Ishikawa (cell line): ENCODE data around the gene CACNA1C.

Experiments
- CEBPB ChIP-seq: IDR thresholded peaks from 2 replicates; pipeline ENCODE4 v1.6.1; 2012
- CREB1 ChIP-seq: IDR thresholded peaks from 2 replicates; pipeline ENCODE4 v1.6.1; 2012; ENCODE audit warnings: low read depth
- EGR1 ChIP-seq: IDR thresholded peaks from 2 replicates; pipeline ENCODE4 v1.6.1; 2012
- EP300 ChIP-seq: IDR thresholded peaks from 2 replicates; pipeline ENCODE4 v1.6.1; 2012; ENCODE audit warnings: borderline replicate concordance
- FOXM1 ChIP-seq: IDR thresholded peaks from 2 replicates; pipeline ENCODE4 v1.6.1; 2012; ENCODE audit warnings: low read depth, borderline replicate concordance
- NFIC ChIP-seq: IDR thresholded peaks from 2 replicates; pipeline ENCODE4 v1.6.1; 2012
- RAD21 ChIP-seq: IDR thresholded peaks from 2 replicates; pipeline ENCODE4 v1.6.1; 2012; ENCODE audit warnings: low read depth
- TAF1 ChIP-seq: IDR thresholded peaks from 2 replicates; pipeline ENCODE4 v1.6.1; 2012; ENCODE audit warnings: low read depth, mild to moderate bottlenecking
- TEAD4 ChIP-seq: IDR thresholded peaks from 2 replicates; pipeline ENCODE4 v1.6.1; 2012
- USF1 ChIP-seq: IDR thresholded peaks from 2 replicates; pipeline ENCODE4 v1.6.1; 2012
- YY1 ChIP-seq: IDR thresholded peaks from 2 replicates; pipeline ENCODE4 v1.6.1; 2012; ENCODE audit warnings: low read depth
- ZBTB7A ChIP-seq: IDR thresholded peaks from 2 replicates; pipeline ENCODE4 v1.6.1; 2012; ENCODE audit warnings: low read depth
- TF ChIP-seq, protein P1 (sequence below): IDR thresholded peaks from 2 replicates; pipeline ENCODE4 v1.6.1; 2012
- TF ChIP-seq, protein P2 (sequence below): IDR thresholded peaks from 2 replicates; pipeline ENCODE4 v1.6.1; 2012; ENCODE audit warnings: low read depth, mild to moderate bottlenecking

DNA sequence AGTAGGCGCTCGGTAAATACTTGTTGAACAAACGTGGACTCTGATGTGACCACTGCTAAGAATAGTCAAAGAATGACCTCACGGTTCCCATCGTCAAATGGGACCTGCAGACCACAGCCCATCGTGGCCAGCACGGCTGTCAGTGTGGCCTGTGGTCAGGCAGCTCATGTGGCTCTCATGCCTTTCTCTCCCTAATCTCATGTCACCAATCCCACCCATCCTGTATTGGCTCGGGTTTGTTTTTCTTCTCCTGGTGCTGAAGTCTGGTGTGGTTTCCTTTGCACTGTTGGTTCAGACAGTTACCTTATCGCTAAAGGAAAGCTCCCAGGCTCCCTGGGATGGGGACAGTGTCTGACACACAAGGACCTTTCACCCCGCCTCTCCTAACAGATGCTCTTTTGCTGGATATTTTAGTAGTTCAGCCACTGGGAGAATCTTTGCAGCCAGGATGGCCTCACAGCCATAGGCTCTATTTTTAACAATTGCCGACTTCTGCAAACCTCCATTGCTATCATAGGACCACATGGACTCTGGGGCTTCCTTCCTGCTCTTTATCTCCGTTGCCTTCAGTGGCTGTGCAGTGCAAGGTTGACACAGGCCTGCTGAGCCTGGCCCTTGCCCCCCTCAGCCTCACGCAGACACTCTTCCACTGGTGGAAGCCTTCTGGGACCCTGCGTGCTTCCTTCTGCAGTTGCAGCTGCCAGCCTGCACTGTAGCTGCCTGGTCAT, 448.8 kb downstream of the CACNA1C start:
- no peak for TF ChIP-seq USF1
- no peak for TF ChIP-seq TEAD4
- no peak for TF ChIP-seq EGR1
- TF ChIP-seq CREB1 = no peak
- TF ChIP-seq TAF1 = no peak
- TF ChIP-seq NFIC = no peak
- no peak for TF ChIP-seq EP300
- TF ChIP-seq CEBPB = no peak
- TF ChIP-seq, protein P1, sequence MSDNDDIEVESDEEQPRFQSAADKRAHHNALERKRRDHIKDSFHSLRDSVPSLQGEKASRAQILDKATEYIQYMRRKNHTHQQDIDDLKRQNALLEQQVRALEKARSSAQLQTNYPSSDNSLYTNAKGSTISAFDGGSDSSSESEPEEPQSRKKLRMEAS = no peak
- no peak for TF ChIP-seq ZBTB7A
- TF ChIP-seq RAD21 = no peak
- TF ChIP-seq, protein P2, sequence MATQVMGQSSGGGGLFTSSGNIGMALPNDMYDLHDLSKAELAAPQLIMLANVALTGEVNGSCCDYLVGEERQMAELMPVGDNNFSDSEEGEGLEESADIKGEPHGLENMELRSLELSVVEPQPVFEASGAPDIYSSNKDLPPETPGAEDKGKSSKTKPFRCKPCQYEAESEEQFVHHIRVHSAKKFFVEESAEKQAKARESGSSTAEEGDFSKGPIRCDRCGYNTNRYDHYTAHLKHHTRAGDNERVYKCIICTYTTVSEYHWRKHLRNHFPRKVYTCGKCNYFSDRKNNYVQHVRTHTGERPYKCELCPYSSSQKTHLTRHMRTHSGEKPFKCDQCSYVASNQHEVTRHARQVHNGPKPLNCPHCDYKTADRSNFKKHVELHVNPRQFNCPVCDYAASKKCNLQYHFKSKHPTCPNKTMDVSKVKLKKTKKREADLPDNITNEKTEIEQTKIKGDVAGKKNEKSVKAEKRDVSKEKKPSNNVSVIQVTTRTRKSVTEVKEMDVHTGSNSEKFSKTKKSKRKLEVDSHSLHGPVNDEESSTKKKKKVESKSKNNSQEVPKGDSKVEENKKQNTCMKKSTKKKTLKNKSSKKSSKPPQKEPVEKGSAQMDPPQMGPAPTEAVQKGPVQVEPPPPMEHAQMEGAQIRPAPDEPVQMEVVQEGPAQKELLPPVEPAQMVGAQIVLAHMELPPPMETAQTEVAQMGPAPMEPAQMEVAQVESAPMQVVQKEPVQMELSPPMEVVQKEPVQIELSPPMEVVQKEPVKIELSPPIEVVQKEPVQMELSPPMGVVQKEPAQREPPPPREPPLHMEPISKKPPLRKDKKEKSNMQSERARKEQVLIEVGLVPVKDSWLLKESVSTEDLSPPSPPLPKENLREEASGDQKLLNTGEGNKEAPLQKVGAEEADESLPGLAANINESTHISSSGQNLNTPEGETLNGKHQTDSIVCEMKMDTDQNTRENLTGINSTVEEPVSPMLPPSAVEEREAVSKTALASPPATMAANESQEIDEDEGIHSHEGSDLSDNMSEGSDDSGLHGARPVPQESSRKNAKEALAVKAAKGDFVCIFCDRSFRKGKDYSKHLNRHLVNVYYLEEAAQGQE = no peak
- no peak for TF ChIP-seq FOXM1
- no peak for TF ChIP-seq YY1
